DOHH2 (cell line): ENCODE data around the gene SCG5.
"Not testable (repeated sequence)": the region's sequence is repeated elsewhere in the genome, so short reads cannot be mapped to it uniquely, and the experiment has no call there.

Experiments used
- H3F3A ChIP-seq: fragments of 200-600 bp; sonication (generic), shearing (Covaris generic); 2 replicates; pipeline ENCODE4 v1.6.0; 2016; ENCODE audit warnings: antibody characterized with exemption, mild to moderate bottlenecking; ENCODE audit not compliant: control insufficient read depth, insufficient read depth
- H3K27ac ChIP-seq: fragments of 200-600 bp; sonication (generic); 2 replicates; pipeline ENCODE4 v1.5.1; 2014; ENCODE audit warnings: low read depth, mild to moderate bottlenecking, low read length, moderate library complexity
- H3K27me3 ChIP-seq: fragments of 200-600 bp; sonication (generic); 2 replicates; pipeline ENCODE4 v1.6.1; 2014; ENCODE audit warnings: mild to moderate bottlenecking, low read length, mixed read lengths; ENCODE audit not compliant: control insufficient read depth
- H3K36me3 ChIP-seq: fragments of 200-600 bp; sonication (generic); 2 replicates; pipeline ENCODE4 v1.6.1; 2014; ENCODE audit warnings: mild to moderate bottlenecking, low read length, moderate library complexity, mixed read lengths; ENCODE audit not compliant: control insufficient read depth
- H3K4me1 ChIP-seq: fragments of 200-600 bp; sonication (generic); 2 replicates; pipeline ENCODE4 v1.6.1; 2014; ENCODE audit warnings: mild to moderate bottlenecking, low read length, mixed read lengths; ENCODE audit not compliant: control insufficient read depth
- H3K4me2 ChIP-seq: fragments of 200-600 bp; sonication (generic); 2 replicates; pipeline ENCODE4 v1.6.0; 2014; ENCODE audit warnings: mild to moderate bottlenecking, low read length, moderate library complexity
- H3K4me3 ChIP-seq: fragments of 200-600 bp; sonication (generic); 2 replicates; pipeline ENCODE4 v1.5.1; 2014; ENCODE audit warnings: mild to moderate bottlenecking, low read length, mixed read lengths
- H3K79me2 ChIP-seq: fragments of 200-600 bp; sonication (generic); 2 replicates; pipeline ENCODE4 v1.6.1; 2014; ENCODE audit warnings: mild to moderate bottlenecking, low read length, mixed read lengths; ENCODE audit not compliant: control insufficient read depth
- H3K9me2 ChIP-seq: fragments of 200-600 bp; sonication (generic); replicated peaks from 2 replicates; pipeline ENCODE4 v1.6.1; 2014; ENCODE audit warnings: mild to moderate bottlenecking, low read length, mixed read lengths; ENCODE audit not compliant: control insufficient read depth
- H3K9me3 ChIP-seq: fragments of 200-600 bp; sonication (generic); 2 replicates; pipeline ENCODE4 v1.6.1; 2014; ENCODE audit warnings: antibody characterized with exemption, low read length, mixed read lengths; ENCODE audit not compliant: control insufficient read depth, insufficient read depth
- H4K20me1 ChIP-seq: fragments of 200-600 bp; sonication (generic); 2 replicates; pipeline ENCODE4 v1.6.0; 2014; ENCODE audit warnings: low read depth, mild to moderate bottlenecking, antibody characterized with exemption, low read length, moderate library complexity; ENCODE audit not compliant: control insufficient read depth, insufficient read depth
- EZH2phosphoT487 ChIP-seq: fragments of 200-600 bp; sonication (generic); IDR thresholded peaks from 2 replicates; pipeline ENCODE4 v1.6.1; 2017; ENCODE audit warnings: borderline replicate concordance, mild to moderate bottlenecking, antibody characterized with exemption, low read length, moderate library complexity, mixed read lengths

SCG5 gene, protein sequence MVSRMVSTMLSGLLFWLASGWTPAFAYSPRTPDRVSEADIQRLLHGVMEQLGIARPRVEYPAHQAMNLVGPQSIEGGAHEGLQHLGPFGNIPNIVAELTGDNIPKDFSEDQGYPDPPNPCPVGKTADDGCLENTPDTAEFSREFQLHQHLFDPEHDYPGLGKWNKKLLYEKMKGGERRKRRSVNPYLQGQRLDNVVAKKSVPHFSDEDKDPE

DNA sequence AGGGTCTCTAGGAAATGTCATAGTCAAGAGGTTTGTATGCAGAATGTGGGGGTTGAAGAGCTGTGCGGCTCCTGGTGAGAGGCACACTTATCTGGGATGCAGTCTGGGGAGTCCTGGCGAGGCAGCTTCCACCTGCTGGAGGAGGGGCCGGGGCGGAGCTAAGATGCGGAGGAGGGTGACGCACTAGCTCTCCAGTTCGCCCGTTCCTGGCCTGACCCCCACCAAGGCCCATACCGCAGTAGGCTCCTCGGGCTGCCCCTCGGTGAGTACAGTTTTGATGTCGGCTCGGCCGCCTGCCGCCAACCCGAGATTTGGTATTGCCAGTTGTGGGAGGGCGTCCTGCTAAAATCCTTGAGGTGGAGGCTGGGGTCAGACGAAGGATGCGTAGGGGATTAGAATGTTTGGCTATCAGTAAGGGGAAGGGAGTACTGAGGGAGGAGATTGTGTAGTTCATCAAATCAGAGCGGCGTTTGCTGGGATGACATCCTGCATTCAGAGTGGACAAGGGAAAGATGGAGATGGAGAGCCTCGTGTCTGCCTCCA is at the start of gene SCG5:
SCG5 (plus strand) TSS at position 194 of the 543 bp plus-strand sequence. CDS start 1,883 bp downstream, outside the sequence.
- Histone ChIP-seq H3K4me2 (no peak within 1 kb of the TSS), H3K4me3 (no peak within 1 kb of the TSS), H3K27me3 (no peaks in the 10 kb centered on the region), H3K4me1 (peaks cover 8% of the 10 kb centered on the region), H3K79me2 (peaks cover 10% of the 10 kb centered on the region), H4K20me1 (peaks cover 7% of the 10 kb centered on the region; the same call in 1 of the 2 replicates), H3K27ac (no peak within 1 kb of the TSS), H3K36me3 (peaks cover 68% of the 10 kb centered on the region), H3K9me3 (no peaks in the 10 kb centered on the region), H3K9me2 (no peaks in the 10 kb centered on the region), H3F3A (peaks cover 5% of the 10 kb centered on the region; the same call in 1 of the 2 replicates)
- no peak for TF ChIP-seq EZH2phosphoT487

DNA sequence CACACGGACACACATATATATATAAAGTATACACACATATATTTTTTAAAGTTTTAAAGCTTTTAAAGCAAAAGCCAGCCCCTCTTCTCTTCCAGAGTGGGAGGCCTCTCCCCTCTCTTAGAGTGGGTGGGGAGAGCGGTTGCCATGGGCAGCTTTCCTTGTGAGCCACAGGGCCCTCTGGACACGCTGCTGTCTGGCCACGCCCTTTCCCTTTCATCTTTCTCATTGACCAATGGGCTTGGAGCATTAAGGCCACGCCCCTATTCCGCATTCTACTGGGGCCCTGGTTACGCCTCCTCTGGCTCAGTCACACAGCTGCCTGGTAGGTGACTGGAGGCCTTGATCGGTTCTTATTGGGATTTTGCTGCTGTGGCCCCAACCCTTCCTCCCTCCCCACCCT is 48.4 kb upstream of the SCG5 start, which contains the start of gene GOLGA8N:
GOLGA8N (plus strand) TSS at position 306 of the 400 bp plus-strand sequence.
- H3K36me3 ChIP-seq, H3K4me2 ChIP-seq, H3K4me3 ChIP-seq, H3K9me2 ChIP-seq, H3K79me2 ChIP-seq, H3K9me3 ChIP-seq, H4K20me1 ChIP-seq, H3K27ac ChIP-seq, H3K27me3 ChIP-seq, H3K4me1 ChIP-seq, H3F3A ChIP-seq: not testable (repeated sequence)

DNA sequence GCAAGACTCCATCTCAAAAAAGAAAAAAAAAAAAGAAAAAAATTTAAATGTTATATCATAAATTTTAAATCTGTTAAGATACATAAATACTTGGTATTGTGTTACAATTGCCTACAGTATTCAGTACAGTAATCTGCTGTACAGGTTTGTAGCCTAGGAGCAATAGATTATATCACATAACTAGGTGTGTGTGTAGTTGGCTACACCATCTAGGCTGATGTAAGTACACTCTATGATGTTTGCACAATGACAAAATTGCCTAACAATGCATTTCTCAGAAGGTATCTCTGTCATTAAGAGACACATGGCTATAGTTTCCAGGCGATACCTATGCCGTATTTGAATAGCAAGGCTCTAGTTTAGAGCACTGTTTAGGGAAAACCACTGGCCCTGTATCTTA is 32.0 kb upstream of the SCG5 start:
- not testable (repeated sequence) for H3K27ac ChIP-seq, H3K4me3 ChIP-seq, H3K9me3 ChIP-seq, H4K20me1 ChIP-seq, H3K27me3 ChIP-seq, H3K79me2 ChIP-seq, H3K4me2 ChIP-seq, H3F3A ChIP-seq, H3K36me3 ChIP-seq, H3K9me2 ChIP-seq, H3K4me1 ChIP-seq

DNA sequence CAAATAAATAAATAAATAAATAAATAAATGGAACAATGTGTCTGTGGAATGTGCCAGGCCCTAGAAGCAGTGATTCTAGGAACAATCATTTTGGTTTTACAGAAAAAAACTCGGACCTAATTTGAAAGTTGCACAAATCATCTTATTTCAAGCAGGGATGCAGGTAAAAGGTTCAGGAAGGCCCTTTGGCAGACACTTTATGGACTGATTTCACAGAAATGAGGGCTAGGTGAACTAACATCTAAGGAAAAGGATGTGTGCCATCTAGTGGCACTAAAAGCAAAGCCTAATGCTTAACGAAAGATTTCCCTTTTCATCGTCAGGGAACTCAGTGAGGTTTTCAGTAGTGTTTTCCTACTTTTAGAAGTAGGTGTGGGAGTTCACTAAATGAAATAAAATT is 30.8 kb upstream of the SCG5 start:
- not testable (repeated sequence) for H3K36me3 ChIP-seq, H3K4me2 ChIP-seq, H3K4me1 ChIP-seq, H3K4me3 ChIP-seq, H3K27me3 ChIP-seq, H3K27ac ChIP-seq, H4K20me1 ChIP-seq, H3F3A ChIP-seq, H3K9me3 ChIP-seq, H3K9me2 ChIP-seq
- peaks cover 12% of the 10 kb centered on the region for H3K79me2 ChIP-seq

DNA sequence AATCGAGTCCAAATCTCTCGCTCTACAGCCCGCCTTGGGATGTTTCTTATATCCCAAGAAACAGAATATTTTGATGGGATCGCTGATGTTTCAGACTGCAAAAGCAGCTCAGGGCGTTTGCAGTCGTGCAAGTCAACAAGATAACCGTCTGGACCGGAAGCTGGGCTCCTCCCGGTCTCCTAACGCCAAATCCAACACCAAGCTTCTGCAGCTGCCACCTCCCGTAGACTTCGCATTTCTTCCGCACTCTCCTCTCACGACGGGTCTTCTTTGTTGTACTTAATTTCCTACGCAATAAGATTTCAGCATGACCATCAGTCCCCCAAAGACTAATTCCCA is 26.8 kb upstream of the SCG5 start:
- H4K20me1 ChIP-seq, H3F3A ChIP-seq, H3K27me3 ChIP-seq, H3K9me3 ChIP-seq, H3K9me2 ChIP-seq: not testable (repeated sequence)
- Histone ChIP-seq H3K4me2 (peak overlapping the region; percentile 53), H3K79me2 (peaks cover 50% of the 10 kb centered on the region), H3K4me1 (peaks cover 12% of the 10 kb centered on the region), H3K36me3 (peaks cover 19% of the 10 kb centered on the region), H3K4me3 (peak overlapping the region; percentile 88), H3K27ac (peak overlapping the region; percentile 81)

GRCh38 chr15:32615051-32615870 is 26.2 kb upstream of the SCG5 start, which contains the start of gene ARHGAP11A:
Gene ARHGAP11A (plus strand): TSS chr15:32615504. CDS start chr15:32616212, 708 bp downstream.
- peaks cover 56% of the 10 kb centered on the region for H3K79me2 ChIP-seq
- not testable (repeated sequence) for H4K20me1 ChIP-seq, H3K9me2 ChIP-seq, H3K27me3 ChIP-seq, H3F3A ChIP-seq, H3K9me3 ChIP-seq
- H3K4me1 ChIP-seq: peaks cover 12% of the 10 kb centered on the region
- peak within 1 kb of the TSS; percentile 81 for H3K27ac ChIP-seq
- H3K4me2 ChIP-seq: peak within 1 kb of the TSS; percentile 69
- peaks cover 20% of the 10 kb centered on the region for H3K36me3 ChIP-seq
- H3K4me3 ChIP-seq: peak within 1 kb of the TSS; percentile 88

GRCh38 chr15:32615871-32616426 is 25.6 kb upstream of the SCG5 start:
- Histone ChIP-seq H3K79me2 (peaks cover 61% of the 10 kb centered on the region), H3K36me3 (peaks cover 20% of the 10 kb centered on the region), H3K4me3 (peak overlapping the region; percentile 88), H3K27ac (peak overlapping the region; percentile 81), H3K4me1 (peaks cover 12% of the 10 kb centered on the region), H3K4me2 (peak overlapping the region; percentile 69)
- not testable (repeated sequence) for H4K20me1 ChIP-seq, H3F3A ChIP-seq, H3K9me3 ChIP-seq, H3K27me3 ChIP-seq, H3K9me2 ChIP-seq
